HG03066 (cell line): ENCODE data around the gene DTD1.
"Not testable (repeated sequence)": the region's sequence is repeated elsewhere in the genome, so short reads cannot be mapped to it uniquely, and the experiment has no call there.

Experiments used
- ATAC-seq: cut with Tn5 transposase; IDR thresholded peaks from one replicate; pipeline ENCODE4 v1.9.1; 2021; ENCODE audit warnings: low read depth; ENCODE audit not compliant: unreplicated experiment

The DTD1 gene

DNA sequence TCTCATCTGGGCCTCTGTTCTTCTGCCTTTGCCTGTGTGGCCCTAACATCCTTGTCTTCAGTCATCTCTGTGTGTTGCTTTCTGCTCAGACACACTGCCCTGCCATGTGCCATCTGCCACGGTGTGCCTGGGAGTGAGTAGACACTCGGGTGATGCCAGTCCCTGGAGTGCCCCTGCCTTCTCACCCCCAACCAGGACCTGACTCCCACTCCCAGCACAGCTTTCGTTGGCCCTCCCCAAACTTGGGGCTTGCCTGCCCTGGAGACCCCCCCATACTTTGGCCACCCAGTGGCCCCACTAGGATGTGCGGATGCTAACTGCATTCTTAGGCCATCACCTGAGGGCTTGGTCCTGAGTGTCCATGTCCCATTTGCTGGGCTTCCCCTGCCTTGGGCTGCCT, 149.3 kb downstream of the DTD1 start:
- no peak for ATAC-seq

DNA sequence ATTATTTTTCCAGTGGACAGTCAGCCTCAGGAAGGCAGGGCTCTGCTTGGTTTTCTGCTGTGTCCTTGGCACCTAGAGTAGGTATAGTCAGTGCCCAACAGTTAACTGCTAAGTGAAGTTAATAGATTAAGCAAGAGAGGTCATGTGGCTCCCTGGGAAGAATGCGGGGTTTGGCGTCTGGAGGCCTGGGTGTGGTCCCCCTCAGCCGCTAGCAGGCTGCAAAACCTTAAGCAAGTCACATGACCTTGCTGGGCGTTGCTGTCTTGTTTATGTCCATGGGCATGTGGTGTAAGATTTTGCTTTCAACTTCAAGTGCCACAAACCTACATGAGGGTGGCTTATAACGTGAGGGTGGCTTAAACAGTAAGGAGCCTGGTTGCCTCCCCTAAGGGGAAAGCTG, 150.2 kb downstream of the DTD1 start:
- ATAC-seq, result no peak

DNA sequence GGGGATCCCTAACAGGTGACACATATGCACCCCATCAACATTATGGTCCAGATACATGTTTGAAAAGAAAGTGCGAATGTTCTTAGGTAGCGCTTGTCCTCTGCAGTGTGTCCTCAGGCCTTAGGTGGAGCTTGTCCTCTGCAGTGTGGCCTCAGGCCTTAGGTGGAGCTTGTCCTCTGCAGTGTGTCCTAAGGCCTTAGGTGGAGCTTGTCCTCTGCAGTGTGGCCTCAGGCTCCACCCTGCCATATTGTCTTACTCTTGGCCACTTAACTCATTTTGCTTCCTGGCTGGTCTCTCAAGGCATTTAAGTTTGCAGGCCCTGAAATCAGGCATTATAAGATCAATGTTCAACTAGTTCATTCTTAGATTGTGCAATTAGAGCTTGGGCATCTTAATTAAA, 151.0 kb downstream of the DTD1 start:
- no peak for ATAC-seq

DNA sequence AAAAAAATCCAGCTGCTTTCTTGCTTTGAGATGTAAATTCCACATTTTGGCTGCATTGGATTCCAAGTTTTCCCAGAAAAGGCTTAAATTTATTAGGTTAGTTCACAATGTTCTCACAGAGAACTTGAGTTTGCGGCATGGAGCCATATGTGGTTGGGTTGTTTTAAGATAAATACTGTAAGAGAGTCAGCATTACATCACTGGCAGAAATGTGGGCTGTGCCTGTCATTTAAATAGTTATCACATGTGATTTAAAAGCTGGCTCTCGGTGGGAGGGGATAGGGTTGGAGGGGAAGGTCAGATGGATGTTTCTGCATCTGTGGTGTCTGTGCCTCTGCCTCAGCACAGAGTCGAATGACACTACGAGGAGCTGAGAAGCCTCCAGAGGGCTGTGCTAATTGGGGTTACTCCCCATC, 151.9 kb downstream of the DTD1 start:
- no peak for ATAC-seq

DNA sequence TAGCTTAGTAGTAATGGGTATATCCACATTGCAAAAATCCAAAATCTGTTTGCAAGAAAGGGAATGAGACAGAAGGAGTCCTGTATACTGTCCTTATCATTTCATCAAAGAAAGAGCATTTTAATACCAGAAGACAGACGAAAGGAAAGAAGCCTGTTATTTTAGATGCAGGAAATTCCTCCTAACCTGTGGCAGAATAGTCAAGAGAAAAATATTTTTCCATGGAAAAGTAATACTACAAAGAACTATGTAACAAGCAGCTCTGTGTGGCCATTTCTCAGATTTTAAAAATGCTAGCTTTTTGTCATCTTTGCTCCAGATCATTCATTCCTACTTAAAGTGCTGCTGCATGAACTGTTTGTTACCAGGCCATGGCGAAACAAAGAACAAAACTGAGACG, 152.9 kb downstream of the DTD1 start:
- no peak for ATAC-seq

DNA sequence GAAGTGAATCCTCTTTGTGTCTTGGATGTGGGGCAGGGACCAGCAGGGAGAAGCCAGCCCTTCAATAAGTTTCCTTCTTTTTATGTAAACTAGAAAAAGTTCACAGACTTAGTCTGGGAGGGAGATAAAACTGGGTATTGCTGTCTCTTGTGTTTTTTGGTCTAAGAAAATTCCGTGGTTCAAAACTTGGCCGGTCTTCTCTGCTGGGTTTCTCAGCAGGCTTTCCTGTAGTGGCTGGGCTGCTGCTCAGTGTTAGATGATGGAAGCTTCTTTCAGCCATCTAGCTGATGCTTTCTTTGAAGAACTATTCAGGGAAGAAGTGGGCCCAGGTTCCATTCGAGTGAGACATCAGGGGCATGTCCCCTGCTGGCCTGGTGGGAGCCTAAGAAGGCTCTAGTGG, 155.0 kb downstream of the DTD1 start:
- ATAC-seq, result no peak

DNA sequence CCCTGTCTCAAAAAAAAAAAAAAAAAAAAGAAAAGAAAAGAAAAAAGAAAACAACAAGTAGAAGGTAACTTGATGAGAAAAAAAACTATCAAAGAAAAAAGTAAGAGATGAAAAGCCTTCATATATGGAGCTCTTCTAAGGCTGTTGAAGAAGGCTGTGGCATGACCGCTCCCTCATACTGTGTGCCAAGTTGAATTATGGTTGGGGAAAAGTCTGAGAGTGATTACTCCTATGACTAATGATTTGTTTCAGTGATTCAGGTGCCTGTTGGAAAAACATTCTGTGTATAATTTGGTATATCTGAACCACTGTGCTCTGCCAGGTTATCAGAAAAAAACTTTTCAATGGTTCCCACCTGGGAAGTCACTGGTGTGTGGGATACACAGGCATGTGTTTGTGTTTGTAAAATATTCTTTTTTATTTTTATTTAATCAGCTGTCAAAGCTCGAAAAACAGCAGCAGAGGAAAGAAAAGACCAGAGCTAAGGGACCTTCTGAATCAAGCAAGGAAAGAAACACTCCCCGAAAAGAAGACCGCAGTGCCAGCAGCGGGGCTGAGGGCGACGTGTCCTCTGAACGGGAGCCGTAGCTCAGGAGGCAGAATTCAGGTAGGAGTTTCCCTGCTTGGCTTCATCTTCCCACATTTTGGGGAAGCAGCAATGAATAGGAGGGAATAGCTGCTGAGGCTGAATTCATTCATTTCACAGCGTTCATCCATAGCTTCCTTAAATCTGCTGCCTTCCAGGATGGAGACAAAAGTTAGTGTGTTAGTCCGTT, 156.0 kb downstream of the DTD1 start:
- ATAC-seq, result no peak

DNA sequence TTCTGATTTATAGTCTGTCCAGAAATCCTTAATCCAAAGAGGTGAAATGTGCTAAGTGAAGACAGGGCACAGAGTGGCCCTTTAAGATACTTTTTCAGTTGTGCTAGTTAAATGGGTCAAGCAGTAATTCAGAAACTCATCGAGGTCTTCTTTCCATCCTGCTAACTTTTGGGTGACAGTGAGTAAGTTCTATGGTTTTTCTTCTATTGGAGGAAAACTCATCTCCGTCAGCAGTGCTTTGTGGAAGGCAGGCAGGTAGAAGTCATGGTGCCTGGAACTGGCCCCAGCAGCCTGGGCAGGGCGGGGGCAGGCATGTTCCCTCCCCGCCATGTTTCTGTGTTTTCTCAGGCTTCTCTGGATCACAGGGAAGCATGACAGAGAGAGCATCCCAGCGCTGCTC, 159.2 kb downstream of the DTD1 start:
- ATAC-seq, result no peak

DNA sequence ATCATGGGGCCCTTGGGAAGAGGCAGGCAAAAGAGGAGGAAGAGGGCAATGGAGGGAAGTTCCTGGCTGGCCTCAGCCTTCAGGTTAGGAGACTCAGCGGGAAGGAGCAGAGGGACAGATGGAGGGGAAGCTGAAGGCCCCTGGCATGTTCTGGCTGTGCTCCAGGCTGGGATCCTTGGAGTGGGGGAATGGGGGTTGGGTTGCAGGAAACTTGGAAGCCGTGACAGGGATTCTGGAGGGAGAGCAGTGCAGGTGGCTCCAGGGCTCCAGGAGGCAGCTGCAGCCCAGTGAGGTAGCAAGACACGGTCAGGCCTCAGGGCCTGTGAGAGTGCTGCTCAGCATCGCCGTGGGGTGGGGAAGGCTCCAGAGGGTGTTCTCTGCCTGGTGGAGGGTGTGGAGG, 161.1 kb downstream of the DTD1 start:
- ATAC-seq, result no peak

DNA sequence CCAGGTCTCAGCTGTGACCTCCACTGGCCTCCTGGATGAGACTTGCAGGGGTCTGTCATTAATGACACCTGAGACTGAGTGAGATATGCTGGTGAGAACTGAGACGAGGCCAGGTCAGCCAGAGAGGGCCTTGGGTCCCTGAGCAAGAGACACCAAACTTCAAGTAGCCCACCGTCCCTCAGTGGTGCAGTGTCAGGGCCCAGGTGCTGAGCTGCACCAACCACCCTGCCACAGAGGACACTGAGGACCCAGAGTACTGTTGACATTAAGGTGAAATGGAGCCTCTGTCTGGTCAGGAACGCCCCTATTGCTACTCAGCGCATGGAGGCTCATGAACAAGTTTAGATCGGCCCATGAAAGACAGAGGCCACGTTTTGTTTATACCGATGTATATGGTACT, 161.7 kb downstream of the DTD1 start:
- ATAC-seq, result no peak

DNA sequence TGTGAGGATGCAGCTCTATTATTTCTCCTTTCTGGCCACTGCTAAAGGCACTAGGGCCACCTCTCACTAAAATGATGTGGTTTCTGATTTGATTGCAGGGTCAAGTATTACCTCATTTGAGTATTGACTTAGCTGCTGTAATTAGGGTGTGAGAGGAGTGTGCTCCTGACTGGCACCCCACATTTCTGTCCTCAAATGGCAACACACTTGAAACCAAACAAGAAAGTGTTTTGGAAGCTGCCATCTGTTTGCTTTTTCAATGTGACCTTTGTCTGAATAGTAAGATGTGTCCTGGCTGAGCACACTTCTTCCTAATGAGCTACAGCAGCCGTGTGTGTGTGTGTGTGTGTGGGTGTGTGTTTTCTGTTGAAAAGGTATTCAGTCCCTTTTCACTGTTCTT, 162.9 kb downstream of the DTD1 start:
- no peak for ATAC-seq

DNA sequence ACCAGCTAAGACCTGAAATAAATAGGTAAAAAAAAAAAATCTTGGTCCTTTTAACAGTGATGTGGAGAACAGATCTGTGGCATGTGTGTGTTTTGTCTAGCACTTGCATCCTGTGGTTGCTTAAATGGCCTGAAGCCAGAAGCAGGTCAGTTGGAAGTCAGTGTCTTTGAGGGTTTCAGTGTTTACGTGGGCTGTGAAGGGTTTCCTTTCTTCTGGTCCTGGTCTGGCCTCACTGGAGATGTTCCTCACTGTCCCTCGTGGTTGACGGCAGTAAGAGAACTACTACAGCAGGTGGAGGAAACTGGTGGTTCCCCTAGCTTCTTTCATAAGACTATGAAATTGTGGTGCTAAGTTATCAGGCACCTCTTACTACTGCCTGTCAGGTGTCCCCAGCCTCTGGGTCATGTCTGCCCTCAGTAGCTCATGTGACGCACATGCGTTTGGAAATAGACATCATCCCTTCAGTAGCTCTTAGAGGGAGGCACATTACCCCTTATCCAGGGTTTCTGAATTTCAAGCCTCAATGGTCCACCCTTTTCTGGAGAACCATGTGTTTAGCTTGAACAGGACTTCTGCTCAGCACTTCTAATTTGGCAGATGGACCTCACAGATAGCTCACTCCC, 166.3 kb downstream of the DTD1 start:
- ATAC-seq, result peak; percentile 99

DNA sequence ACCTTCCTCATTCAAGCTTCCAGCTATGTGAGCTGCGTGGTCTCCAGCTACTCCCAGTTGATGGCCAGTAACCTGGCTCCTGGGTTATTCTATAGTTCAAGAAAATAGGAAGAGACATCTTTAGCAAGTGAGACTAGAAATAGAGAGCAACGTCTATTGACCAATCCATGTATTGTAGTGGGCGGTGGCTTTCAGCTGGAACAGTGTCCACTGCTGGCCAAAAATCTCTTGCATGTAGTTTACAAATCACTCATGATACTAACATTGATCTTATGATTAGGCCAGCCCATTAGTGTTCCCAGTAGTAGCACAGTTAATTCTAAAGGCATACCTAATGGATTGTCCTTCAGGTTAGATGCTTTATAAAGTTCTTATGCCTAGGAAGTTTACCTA, 166.8 kb downstream of the DTD1 start:
- ATAC-seq, result no peak

DNA sequence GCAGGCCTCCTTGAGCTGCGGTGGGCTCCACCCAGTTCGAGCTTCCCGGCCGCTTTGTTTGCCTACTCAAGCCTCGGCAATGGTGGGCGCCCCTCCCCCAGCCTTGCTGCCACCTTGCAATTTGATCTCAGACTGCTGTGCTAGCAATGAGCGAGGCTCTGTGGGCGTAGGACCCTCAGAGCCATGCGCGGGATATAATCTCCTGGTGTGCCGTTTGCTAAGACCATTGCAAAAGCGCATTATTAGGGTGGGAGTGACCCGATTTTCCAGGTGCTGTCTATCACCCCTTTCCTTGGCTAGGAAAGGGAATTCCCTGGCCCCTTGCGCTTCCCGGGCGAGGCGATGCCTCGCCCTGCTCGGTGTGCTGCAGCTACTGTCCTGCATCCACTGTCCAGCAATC, 173.0 kb downstream of the DTD1 start:
- ATAC-seq, result not testable (repeated sequence)

DNA sequence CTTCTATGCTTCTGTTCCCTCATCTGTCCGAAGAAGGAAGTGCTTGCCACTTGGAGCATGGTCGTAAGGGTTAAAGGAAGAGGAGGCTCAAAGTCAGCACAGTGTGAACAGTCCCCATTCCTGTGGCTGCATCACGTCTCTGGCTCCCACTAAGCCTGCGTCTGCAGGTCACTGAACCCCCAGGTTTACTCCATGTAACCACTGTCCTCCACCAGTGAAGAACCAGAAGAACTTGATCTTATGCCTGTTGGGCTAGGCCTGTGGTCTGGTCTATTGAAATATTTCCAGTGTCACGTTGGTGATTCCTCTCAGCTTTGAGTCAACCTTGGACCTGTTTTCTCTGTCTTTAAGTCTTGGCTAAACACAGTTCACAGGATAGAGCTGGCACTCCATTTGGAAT, 179.8 kb downstream of the DTD1 start:
- no peak for ATAC-seq

DNA sequence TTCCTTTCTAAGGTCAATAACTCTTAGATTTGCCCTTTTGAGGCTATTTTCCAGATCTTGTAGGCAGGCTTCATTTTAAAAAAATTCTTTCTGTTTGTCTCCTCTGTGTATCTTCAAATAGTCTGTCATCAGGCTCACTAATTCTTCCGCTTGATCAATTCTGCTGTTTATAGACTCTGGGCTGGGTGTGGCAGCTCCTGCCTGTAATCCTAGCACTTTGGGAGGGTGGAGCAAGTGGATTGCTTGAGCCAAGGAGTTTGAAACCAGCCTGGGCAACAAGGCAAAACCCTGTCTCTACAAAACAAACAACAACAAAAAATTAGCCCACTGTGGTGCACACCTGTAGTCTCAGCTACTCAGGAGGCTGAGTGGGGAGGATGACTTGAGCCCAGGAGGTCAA, 185.7 kb downstream of the DTD1 start:
- ATAC-seq, result no peak

DNA sequence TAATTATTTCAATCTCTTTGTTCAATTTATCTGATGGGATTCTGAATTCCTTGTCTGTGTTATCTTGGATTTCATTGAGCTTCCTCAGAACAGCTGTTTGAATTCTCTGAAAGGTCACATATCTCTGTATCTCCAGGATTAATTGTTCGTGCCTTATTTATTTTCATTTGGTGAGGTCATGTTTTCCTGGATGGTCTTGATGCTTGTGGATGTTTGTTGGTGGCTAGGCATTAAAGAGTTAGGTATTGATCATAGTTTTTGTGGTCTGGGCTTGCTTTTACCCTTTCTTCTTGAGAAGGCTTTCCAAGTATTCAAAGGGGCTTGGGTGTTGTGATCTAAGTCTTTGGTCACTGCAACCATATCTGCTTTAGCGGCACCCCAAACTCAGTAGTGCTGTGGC, 186.4 kb downstream of the DTD1 start:
- ATAC-seq, result no peak

DNA sequence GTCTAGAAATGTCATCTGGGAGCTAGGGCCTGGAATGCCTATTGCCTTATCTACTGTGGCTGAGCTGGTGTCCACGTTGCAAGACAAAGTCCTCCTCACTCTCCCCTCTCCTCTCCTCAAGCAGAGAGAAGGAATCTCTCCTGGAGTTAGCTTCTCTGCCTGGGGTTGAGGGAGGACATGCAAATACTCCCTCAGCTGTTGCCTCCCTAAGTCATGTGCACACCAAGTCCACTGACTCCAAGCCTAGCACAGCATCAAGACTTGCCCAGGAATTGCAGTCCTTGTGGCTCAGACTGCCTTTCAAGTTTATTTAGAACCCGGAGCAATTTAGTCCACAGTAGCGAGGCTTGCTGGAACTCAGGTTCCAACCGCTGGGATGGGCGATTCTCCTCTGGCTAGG, 187.8 kb downstream of the DTD1 start:
- ATAC-seq, result no peak

DNA sequence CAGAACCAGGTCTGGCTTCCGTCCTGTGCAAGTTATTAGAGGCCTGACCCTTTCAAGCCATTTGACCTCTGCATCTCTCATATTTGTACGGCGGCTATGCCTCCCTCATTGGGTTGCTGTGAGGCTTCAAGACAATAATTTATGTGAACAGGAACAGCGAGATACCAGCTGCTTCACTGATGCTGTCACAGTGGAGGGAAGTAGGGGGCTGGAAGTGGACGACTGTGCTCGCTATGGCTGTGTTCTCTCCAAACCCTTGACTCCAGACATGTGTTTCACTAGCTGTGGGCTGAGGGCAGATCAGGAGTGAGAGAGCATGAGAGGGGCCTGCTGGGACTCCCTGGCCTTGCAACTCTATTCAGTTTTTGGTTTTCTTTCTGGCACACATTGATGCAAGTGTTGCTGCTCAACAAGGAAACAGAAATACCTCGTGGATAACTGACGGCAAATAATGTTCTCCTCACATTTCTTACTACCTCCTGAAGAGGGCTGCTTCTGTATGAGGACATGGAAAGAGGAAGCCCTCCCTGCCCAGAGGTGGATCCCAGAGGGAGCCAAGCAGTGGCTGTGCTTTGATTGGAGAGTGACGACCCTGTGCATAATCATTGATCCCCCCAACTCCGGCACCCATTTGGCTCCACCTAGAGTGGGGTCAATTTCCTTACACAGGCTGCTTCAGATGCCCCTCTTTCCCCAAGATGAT, 191.0 kb downstream of the DTD1 start:
- ATAC-seq, result no peak

DNA sequence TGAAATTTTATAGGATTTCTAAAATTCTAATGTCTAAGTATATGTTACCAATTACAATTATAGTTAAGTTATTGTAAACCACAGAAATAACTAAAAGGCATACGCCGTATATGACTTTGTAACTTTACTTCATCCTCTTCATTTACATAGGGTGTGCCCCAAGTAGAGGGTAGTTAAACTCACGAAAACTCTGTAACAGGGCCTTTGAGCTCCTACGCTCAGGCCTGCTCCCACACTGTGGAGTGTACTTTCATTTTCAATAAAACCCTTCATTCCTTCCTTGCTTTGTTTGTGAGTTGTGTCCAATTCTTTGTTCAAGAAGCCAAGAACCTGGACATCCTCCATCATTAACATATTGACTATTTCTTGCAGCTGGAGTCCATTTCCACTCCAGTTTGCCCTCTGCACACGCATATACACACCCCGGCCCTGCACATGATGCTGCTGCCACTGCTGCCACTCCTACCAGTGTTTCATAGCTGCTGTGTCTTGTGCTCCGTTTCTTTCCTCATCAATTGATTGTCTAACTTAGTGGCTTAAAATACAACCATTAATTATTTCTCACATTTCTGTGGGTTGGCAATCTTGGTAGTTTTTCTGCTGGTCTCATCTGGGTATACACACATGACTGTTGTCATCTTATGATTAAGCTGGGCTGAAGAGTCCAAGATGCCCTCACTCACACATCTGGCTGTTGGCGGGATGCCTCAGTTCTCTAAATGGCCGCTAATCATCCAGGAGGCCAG, 192.7 kb downstream of the DTD1 start:
- no peak for ATAC-seq

DNA sequence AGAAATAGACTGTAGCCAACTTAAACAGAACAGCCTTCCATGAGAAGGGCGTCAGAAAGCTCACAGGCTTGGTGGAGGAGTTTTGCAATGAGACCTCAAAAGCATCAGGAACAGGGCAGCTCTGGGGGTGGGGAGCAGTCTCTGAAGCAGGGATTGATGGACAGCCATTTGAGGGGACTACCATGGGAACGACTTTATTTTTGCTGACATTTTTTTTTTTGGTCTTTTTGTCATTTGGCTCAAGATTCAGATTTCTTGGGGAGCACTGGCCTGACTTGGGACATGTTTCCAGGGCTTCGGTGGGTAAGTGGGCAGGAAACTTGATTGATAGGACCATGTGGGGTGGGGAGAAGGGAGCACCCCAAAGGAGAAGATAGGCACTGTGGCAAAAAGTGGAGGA, 193.7 kb downstream of the DTD1 start:
- no peak for ATAC-seq
